Erythroblast (primary cell): ENCODE data around the gene PODXL.

Experiments
- GATA1 ChIP-seq: IDR thresholded peaks from 2 replicates; pipeline ENCODE4 v1.6.1; 2011; ENCODE audit warnings: low read depth, mild to moderate bottlenecking, control low read depth, low read length, moderate library complexity
- POLR2A ChIP-seq: IDR thresholded peaks from 2 replicates; pipeline ENCODE4 v1.6.1; 2011; ENCODE audit warnings: mild to moderate bottlenecking, low read length

DNA sequence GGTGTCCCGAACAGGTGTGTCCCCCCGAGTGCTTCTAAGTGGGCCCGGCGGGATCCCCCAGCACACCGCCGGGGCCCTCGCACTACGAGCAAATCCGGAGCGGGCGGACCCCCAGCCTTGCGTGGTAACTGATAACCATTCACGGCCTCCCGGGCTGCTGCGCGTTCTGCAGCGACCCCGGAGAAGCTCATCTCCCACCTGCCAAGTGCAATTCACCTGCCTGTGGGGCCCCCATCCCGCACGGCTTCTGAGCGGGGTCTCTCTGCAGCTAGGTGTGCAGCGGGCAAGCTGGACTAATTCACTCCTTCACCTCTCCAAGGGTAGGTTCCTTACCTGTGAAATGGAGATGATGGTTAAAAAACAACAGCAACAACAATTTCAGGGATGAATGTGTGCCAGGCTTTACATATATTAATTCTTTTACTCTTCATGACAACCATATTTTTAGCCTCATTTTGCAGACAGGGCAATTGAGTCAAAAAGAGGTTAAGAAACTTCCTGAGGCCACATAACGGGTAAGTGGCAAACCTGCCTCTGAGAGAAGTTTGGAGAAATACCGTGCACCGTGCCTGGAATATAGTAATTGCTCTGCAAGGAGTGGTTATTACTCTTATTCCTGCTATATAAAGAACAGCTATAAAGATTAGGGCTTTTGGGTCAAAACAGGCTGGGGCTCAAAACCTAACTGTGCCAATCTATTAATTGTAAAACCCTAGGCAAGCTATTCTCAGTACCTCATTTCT, 652 bp upstream of the PODXL start:
- no peak for TF ChIP-seq POLR2A
- TF ChIP-seq GATA1, result no peak
